PC-3 (cell line): ENCODE measurements around the gene ALDH7A1. TPM values are rescaled to one million over a fixed set of nuclear protein-coding genes. Genes with fewer than 3 reads are reported as not detected.

Source experiments
- ATAC-seq: fragments of 200-7000 bp; cut with Tn5 transposase; 2 replicates; pipeline ENCODE4 v1.9.1; 2020; ENCODE audit warnings: mild to moderate bottlenecking, moderate library complexity
- BruUV-seq: library from RNA; stranded (reverse); fragments of 400-500 nt; replicated peaks from 2 replicates; lab custom pipeline; 2021; lab: Mats Ljungman, UMichigan
- CTCF ChIA-PET: fragments of 300-600 bp; sonication (Branson Sonifier 250); formaldehyde crosslinking; loops from one replicate; lab custom pipeline; 2022; ENCODE audit warnings: antibody characterized with exemption; lab: Charles Lee
- POLR2A ChIA-PET: fragments of 300-600 bp; sonication (Branson Sonifier 250); formaldehyde crosslinking; loops from one replicate; lab custom pipeline; 2022; ENCODE audit warnings: antibody characterized with exemption; ENCODE audit not compliant: unreplicated experiment; lab: Charles Lee
- DNase-seq: peaks from one replicate; pipeline ENCODE4 v3.0.0-alpha.2; 2015
- H2AFZ ChIP-seq: fragments of 300-600 bp; sonication (generic); 2 replicates; pipeline ENCODE4 v1.6.0; 2016; ENCODE audit warnings: antibody characterized with exemption, low read length
- H3F3A ChIP-seq: fragments of 300-600 bp; sonication (generic); one replicate; pipeline ENCODE4 v1.6.0; 2017; ENCODE audit warnings: antibody characterized with exemption, low read length, control low read depth, mild to moderate bottlenecking; ENCODE audit not compliant: unreplicated experiment
- H3K27ac ChIP-seq: fragments of 300-600 bp; sonication (generic); 2 replicates; pipeline ENCODE4 v1.5.1; 2016; ENCODE audit warnings: mild to moderate bottlenecking, low read length
- H3K27me3 ChIP-seq: fragments of 300-600 bp; sonication (generic); 2 replicates; pipeline ENCODE4 v1.6.1; 2016; ENCODE audit warnings: low read length, mixed read lengths
- H3K36me3 ChIP-seq: fragments of 300-600 bp; sonication (generic); 2 replicates; pipeline ENCODE4 v1.6.1; 2016; ENCODE audit warnings: low read depth, mixed run types, low read length, mixed read lengths
- H3K4me1 ChIP-seq: fragments of 300-600 bp; sonication (generic); 2 replicates; pipeline ENCODE4 v1.5.1; 2016; ENCODE audit warnings: low read length; ENCODE audit not compliant: insufficient read depth
- H3K4me2 ChIP-seq: fragments of 300-600 bp; sonication (generic); 2 replicates; pipeline ENCODE4 v1.6.0; 2016; ENCODE audit warnings: low read length
- H3K4me3 ChIP-seq: fragments of 300-600 bp; sonication (generic); 2 replicates; pipeline ENCODE4 v1.5.1; 2016; ENCODE audit warnings: mild to moderate bottlenecking, low read length, mixed read lengths
- H3K79me2 ChIP-seq: fragments of 300-600 bp; sonication (generic); 2 replicates; pipeline ENCODE4 v1.6.1; 2017; ENCODE audit warnings: low read length, mixed read lengths
- H3K9ac ChIP-seq: fragments of 300-600 bp; sonication (generic); 2 replicates; pipeline ENCODE4 v1.6.0; 2016; ENCODE audit warnings: mild to moderate bottlenecking, low read length
- H3K9me2 ChIP-seq: fragments of 300-600 bp; sonication (generic); replicated peaks from 2 replicates; pipeline ENCODE4 v1.6.1; 2016; ENCODE audit warnings: mixed run types, low read length, mixed read lengths
- H3K9me3 ChIP-seq: fragments of 300-600 bp; sonication (generic); 2 replicates; pipeline ENCODE4 v1.6.1; 2016; ENCODE audit warnings: low read length, mixed read lengths
- H4K20me1 ChIP-seq: fragments of 300-600 bp; sonication (generic); 2 replicates; pipeline ENCODE4 v1.6.1; 2016; ENCODE audit warnings: low read length, mixed read lengths
- EZH2 ChIP-seq: fragments of 300-600 bp; sonication (generic); IDR thresholded peaks from one replicate; pipeline ENCODE4 v1.6.1; 2017; ENCODE audit warnings: antibody characterized with exemption, mild to moderate bottlenecking, low read length; ENCODE audit not compliant: unreplicated experiment
- EZH2phosphoT487 ChIP-seq: fragments of 300-600 bp; sonication (generic); IDR thresholded peaks from 2 replicates; pipeline ENCODE4 v1.6.1; 2018; ENCODE audit warnings: mild to moderate bottlenecking, antibody characterized with exemption, low read length, borderline replicate concordance
- intact Hi-C: fragments of 100-400 bp; cut with micrococcal nuclease; formaldehyde crosslinking; loops from 2 replicates; pipeline ENCODE4 v1.9.0; 2023
- total RNA-seq: library from RNA; depleted of rRNA; stranded (reverse); fragments of >200 nt; gene quantifications from 2 replicates; pipeline ENCODE4 v1.2.3, GENCODE V29; 2014
- TF ChIP-seq, protein P1 (sequence below): fragments of 300-600 bp; sonication (generic); conservative IDR thresholded peaks from 2 replicates; pipeline ENCODE4 v1.5.1; 2017; ENCODE audit warnings: antibody characterized with exemption, low read depth, mild to moderate bottlenecking, low read length

ALDH7A1 gene
- total RNA-seq, 1 experiment from 2014 or later = 45.9 TPM

DNA sequence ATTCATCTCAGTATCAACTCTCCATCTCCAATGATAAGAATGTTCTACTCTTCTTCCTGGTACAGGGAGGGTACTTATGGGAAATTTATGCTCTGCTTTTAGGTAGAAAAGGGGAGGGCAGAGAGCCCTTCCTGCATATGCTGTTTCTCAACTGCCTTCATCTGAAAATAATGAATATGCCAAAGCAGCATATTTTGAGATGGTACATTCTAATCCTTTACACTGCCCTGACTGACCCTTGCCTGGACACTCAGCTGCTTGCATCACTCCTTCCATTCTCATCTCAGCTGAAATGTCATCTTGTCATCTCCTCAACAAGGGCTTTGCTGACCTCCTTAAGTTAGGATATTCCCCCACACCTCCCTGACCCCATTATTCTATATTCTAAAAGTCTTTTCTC is 68.5 kb downstream of the ALDH7A1 start:
- Histone ChIP-seq H3K4me3 (no peak overlapping the region), H2AFZ (no peak overlapping the region), H3K27ac (no peak overlapping the region), H3K4me2 (no peak overlapping the region), H3K36me3 (no peaks in the 10 kb centered on the region), H3K9ac (no peak overlapping the region), H3K4me1 (no peaks in the 10 kb centered on the region), H4K20me1 (no peaks in the 10 kb centered on the region), H3K9me3 (no peaks in the 10 kb centered on the region), H3K9me2 (no peaks in the 10 kb centered on the region), H3K79me2 (no peaks in the 10 kb centered on the region), H3F3A (no peaks in the 10 kb centered on the region), H3K27me3 (no peaks in the 10 kb centered on the region)
- intact Hi-C loops = no loop called here
- BruUV-seq = no TSS peak
- POLR2A ChIA-PET = no interaction called here
- no peak for DNase-seq
- CTCF ChIA-PET = no interaction called here
- ATAC-seq = no peak
- no peak for TF ChIP-seq EZH2
- TF ChIP-seq, protein P1, sequence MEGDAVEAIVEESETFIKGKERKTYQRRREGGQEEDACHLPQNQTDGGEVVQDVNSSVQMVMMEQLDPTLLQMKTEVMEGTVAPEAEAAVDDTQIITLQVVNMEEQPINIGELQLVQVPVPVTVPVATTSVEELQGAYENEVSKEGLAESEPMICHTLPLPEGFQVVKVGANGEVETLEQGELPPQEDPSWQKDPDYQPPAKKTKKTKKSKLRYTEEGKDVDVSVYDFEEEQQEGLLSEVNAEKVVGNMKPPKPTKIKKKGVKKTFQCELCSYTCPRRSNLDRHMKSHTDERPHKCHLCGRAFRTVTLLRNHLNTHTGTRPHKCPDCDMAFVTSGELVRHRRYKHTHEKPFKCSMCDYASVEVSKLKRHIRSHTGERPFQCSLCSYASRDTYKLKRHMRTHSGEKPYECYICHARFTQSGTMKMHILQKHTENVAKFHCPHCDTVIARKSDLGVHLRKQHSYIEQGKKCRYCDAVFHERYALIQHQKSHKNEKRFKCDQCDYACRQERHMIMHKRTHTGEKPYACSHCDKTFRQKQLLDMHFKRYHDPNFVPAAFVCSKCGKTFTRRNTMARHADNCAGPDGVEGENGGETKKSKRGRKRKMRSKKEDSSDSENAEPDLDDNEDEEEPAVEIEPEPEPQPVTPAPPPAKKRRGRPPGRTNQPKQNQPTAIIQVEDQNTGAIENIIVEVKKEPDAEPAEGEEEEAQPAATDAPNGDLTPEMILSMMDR = no peak
- TF ChIP-seq EZH2phosphoT487 = no peak

DNA sequence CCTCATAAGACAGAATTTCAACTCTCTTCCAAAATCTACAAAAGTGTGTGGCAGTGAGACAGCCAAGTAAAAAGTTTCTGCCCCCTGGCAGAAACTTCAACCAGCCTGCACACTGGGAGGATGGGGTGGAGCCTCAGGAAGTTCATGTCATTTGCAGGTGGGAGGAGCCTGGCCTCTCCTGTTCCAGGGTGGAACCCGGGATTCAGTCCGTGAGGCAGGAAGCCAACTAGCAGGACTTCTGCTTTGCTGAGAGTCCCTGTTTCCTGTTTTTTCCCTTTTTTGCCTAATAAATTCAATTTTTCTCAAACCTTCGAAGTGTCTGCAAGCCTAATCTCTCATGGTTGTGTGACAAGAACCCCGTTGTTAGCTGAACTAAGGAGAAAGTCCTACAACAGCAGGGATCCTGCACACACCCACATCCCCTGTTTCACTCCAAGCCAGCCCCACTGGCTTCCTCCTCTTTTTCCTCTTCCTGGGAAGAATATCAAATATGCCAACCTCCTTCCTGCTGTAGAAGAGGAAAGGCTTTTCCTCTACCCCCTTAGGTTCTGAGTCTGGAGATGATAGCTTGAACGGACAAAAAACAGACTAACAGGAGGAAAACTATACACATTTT is 69.3 kb downstream of the ALDH7A1 start:
- DNase-seq (no peak), ATAC-seq (no peak)
- H3K4me3 ChIP-seq = no peak overlapping the region
- H3K4me1 ChIP-seq = no peaks in the 10 kb centered on the region
- no peaks in the 10 kb centered on the region for H3K36me3 ChIP-seq
- no peaks in the 10 kb centered on the region for H3F3A ChIP-seq
- no peaks in the 10 kb centered on the region for H3K9me2 ChIP-seq
- H3K79me2 ChIP-seq = no peaks in the 10 kb centered on the region
- CTCF ChIA-PET = no interaction called here
- no peak for TF ChIP-seq EZH2phosphoT487
- no peak for TF ChIP-seq EZH2
- TF ChIP-seq, protein P1 = no peak
- H3K4me2 ChIP-seq = no peak overlapping the region
- no peak overlapping the region for H3K27ac ChIP-seq
- BruUV-seq = no TSS peak
- no peak overlapping the region for H3K9ac ChIP-seq
- POLR2A ChIA-PET = interaction anchor here (0.6 kb wide), 1 partner anchor 347 kb away, joined by 7 read pairs; no protein-coding TSS in a partner anchor
- no peak overlapping the region for H2AFZ ChIP-seq
- H3K9me3 ChIP-seq = no peaks in the 10 kb centered on the region
- no peaks in the 10 kb centered on the region for H4K20me1 ChIP-seq
- intact Hi-C loops = no loop called here
- no peaks in the 10 kb centered on the region for H3K27me3 ChIP-seq

DNA sequence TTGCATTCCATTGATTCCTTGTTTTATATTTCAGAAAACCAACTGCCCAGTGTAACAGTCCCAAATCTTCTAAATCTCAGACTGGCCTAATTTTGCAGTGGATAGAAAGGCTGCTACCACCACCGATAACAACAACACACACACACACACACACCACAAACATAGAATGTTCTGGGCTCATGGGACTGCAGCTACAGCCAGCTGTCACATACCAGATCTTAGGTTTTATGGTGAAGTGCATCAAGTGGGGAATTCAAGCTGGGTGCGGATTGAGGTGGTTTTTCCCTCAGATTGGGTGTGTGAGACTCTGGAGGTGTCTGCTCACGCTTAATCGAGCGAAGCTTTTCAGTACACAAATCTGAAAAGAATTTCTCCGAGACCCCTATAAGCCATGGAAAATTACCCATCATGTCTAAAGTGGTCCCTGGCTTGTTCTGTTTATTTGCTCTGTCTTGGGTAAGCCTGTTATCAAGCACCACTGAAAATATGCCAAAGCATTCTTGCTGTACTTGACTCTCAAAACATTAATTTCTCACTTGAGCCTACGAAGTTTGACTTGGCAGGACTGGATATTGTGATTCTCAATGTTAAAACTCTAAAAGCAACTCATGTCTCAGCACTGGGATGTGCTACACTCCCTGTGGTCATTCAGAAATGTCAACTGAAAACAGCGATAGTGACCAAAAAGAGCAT is 71.1 kb downstream of the ALDH7A1 start:
- H2AFZ ChIP-seq = no peak overlapping the region
- no peak overlapping the region for H3K9ac ChIP-seq
- H3K4me2 ChIP-seq = no peak overlapping the region
- CTCF ChIA-PET = no interaction called here
- ATAC-seq (no peak), DNase-seq (no peak)
- no peaks in the 10 kb centered on the region for H3K4me1 ChIP-seq
- TF ChIP-seq EZH2phosphoT487 (no peak), EZH2 (no peak)
- TF ChIP-seq, protein P1 = no peak
- H3K4me3 ChIP-seq = no peak overlapping the region
- H3K27ac ChIP-seq = no peak overlapping the region
- no peaks in the 10 kb centered on the region for H4K20me1 ChIP-seq
- no TSS peak for BruUV-seq
- intact Hi-C loops = no loop called here
- POLR2A ChIA-PET = no interaction called here
- H3K9me3 ChIP-seq = no peaks in the 10 kb centered on the region
- H3K36me3 ChIP-seq = no peaks in the 10 kb centered on the region
- H3K9me2 ChIP-seq = no peaks in the 10 kb centered on the region
- H3F3A ChIP-seq = no peaks in the 10 kb centered on the region
- H3K27me3 ChIP-seq = no peaks in the 10 kb centered on the region
- no peaks in the 10 kb centered on the region for H3K79me2 ChIP-seq
